ENCODE results near the gene ELK4.

DNA sequence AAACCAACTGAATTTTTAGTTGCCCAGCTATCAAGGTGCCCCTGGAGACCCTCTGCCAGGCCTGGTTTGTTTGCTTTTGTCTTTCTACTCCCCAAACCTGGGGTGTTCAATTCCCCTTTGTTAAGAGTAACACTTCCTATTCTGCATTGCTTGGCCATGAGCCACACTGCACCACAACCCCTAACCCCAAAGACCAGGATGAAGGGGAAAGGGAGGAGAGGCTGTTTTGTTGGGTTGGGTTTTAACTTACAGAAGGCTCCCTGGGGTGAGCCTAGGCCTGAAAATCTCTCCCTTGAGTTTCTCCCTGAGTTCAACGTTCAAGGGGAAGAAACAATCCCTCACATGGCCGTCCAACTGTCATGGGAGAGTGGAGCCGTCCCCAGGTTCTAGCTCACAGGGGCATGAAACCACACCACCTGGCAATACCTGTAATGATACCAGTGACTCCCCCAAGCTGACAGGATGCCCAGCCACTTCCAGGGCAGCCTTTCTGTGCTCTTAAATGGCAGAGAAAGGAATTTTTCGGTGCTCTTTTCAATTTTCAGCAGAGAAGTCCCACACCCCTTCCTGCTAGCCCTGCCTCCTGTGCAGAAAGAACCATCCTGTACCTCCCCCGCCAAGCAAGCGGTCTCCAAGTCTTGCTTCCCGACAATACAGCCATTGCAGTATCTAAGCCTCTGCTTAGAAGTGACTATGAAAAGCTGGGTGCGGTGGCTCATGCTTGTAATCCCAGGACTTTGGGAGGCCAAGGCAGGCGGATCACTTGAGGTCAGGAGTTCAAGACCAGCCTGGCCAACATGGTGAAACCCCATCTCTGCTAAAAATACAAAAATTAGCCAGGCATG lies 33.6 kb upstream of the ELK4 start:
- TF ChIP-seq POLR2A (IDR thresholded peaks at IDR 0.05; ENCODE audit: low read length), result no peak
- no peak for TF ChIP-seq GATA1 (IDR thresholded peaks at IDR 0.05; ENCODE audit: low read depth, low read length)
